IPS-18a (cell line): ENCODE results near the gene WDR33.

ENCODE experiments used
- H3K27ac ChIP-seq: one replicate; pipeline ENCODE4 v1.5.1; 2013; ENCODE audit warnings: low read length
- H3K27me3 ChIP-seq: one replicate; pipeline ENCODE4 v1.6.1; 2013; ENCODE audit warnings: mild to moderate bottlenecking, low read length; ENCODE audit not compliant: control insufficient read depth, insufficient read depth
- H3K36me3 ChIP-seq: one replicate; pipeline ENCODE4 v1.6.1; 2013; ENCODE audit warnings: low read depth, low read length; ENCODE audit not compliant: control insufficient read depth
- H3K4me1 ChIP-seq: one replicate; pipeline ENCODE4 v1.6.1; 2013; ENCODE audit warnings: low read depth, low read length; ENCODE audit not compliant: control insufficient read depth
- H3K4me3 ChIP-seq: one replicate; pipeline ENCODE4 v1.5.1; 2013; ENCODE audit warnings: low read length
- H3K9ac ChIP-seq: one replicate; pipeline ENCODE4 v1.6.1; 2013; ENCODE audit warnings: mild to moderate bottlenecking, low read length, moderate library complexity
- H3K9me3 ChIP-seq: one replicate; pipeline ENCODE4 v1.6.1; 2013; ENCODE audit warnings: low read depth, low read length; ENCODE audit not compliant: control insufficient read depth

The WDR33 gene

GRCh38 chr2:127700527-127701192 is 110.3 kb downstream of the WDR33 start:
- Histone ChIP-seq H3K36me3 (peaks cover 13% of the 10 kb centered on the region), H3K27me3 (no peaks in the 10 kb centered on the region), H3K4me1 (peaks cover 21% of the 10 kb centered on the region), H3K9me3 (no peaks in the 10 kb centered on the region), H3K4me3 (peak overlapping the region; percentile 90), H3K27ac (peak overlapping the region; percentile 78), H3K9ac (peak overlapping the region; percentile 78)

DNA sequence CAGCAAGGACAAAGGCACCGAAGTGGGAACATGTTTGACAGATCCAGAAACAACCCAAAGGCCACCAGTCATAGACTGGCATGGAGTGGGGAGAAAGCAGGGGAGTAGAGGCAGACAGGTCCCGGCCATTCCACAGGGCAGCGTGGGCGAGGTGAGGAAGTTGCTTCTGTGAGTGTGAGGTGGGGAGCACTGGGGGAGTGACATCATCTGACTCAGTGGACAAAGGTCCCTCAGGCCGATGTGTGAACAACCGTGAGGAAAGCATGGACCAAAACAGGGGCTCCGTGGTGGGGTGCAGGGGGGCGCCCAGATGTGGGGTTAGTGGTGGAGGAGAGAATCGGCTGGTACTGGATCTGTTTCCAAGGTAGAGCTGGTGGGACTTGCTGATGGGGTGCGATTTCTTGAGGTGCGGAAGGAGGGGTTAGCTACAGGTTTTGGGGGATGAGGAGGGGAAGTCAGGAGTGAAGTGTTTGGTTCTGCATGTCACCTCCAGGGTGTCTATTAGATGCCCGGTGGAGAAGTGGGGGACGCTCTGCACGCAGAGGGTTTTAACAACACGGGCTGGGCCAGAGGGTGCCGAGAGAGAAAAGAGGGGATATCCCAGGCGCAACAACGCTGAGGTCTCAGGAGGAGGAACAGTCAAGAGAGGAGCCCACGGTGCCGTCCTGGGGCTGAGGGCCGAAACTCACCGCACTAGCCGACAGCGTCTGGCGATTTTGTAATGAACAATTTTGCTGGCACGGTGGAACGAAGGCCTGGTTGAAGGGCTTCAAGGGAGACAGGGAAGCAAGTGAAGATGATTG is 112.2 kb downstream of the WDR33 start:
- Histone ChIP-seq H3K36me3 (peaks cover 6% of the 10 kb centered on the region), H3K4me1 (peaks cover 21% of the 10 kb centered on the region), H3K27me3 (peaks cover 8% of the 10 kb centered on the region), H3K9ac (no peak overlapping the region), H3K9me3 (no peaks in the 10 kb centered on the region), H3K27ac (no peak overlapping the region), H3K4me3 (no peak overlapping the region)

- Histone ChIP-seq H3K4me1 (peaks cover 14% of the 10 kb centered on the region), H3K27me3 (peaks cover 8% of the 10 kb centered on the region), H3K4me3 (no peak overlapping the region), H3K9ac (no peak overlapping the region), H3K27ac (no peak overlapping the region), H3K9me3 (no peaks in the 10 kb centered on the region), H3K36me3 (no peaks in the 10 kb centered on the region)
These were observed 113.3 kb downstream of the WDR33 start for GRCh38 chr2:127697482-127698180.

DNA sequence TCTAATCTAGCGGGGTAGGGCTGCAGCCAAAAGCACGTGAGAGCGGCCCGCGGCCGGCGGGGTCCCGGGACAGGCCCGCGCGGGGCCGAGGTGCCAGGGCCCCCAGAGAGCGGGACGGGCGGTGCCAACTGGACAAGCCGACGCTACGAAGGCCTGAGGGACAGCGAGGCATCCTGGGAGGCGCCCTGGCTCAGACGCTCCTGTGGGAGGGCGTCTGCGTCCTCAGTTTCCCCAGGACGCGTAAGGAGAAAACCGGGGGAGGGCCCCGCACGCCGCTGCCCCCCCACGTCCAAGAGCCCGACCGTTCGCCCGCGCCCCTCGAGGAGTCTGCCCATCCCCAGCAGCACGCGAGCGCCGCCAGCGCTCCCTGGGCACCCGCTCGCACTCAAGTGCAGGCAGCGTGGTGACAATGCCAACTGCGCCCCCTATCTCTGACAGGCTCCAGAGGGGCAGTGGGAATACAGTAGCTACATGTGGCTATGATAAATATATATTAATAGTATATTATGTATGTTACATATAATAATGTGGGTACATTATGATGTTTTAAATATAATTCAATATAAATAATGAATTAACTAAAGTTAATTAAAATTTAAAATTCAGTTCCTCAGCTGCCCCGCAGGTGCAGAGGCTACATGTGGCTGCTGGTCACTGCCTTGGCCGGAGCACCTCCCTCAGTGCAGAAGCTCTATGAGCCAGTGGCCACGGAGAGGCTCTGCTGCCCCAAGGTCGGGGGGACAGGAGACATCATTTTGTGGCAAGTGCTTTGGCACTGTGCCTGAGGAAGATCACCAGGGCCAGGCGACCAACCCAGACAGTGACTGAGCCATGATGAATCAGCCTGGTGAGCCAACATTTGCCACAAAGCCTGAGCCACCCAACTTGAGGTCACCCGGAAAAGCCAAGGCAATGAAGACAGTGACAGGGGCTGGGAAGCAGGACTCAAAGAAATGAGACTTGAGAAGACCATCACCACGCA is 115.2 kb downstream of the WDR33 start:
- no peak overlapping the region for H3K27ac ChIP-seq
- H3K27me3 ChIP-seq, result peaks cover 8% of the 10 kb centered on the region
- no peak overlapping the region for H3K9ac ChIP-seq
- H3K4me1 ChIP-seq, result peaks cover 7% of the 10 kb centered on the region
- no peaks in the 10 kb centered on the region for H3K36me3 ChIP-seq
- H3K9me3 ChIP-seq, result peaks cover 5% of the 10 kb centered on the region
- H3K4me3 ChIP-seq, result no peak overlapping the region

GRCh38 chr2:127694986-127695385 is 116.0 kb downstream of the WDR33 start:
- Histone ChIP-seq H3K27me3 (peaks cover 8% of the 10 kb centered on the region), H3K27ac (no peak overlapping the region), H3K36me3 (no peaks in the 10 kb centered on the region), H3K9me3 (peaks cover 13% of the 10 kb centered on the region), H3K4me3 (no peak overlapping the region), H3K9ac (no peak overlapping the region), H3K4me1 (no peaks in the 10 kb centered on the region)

DNA sequence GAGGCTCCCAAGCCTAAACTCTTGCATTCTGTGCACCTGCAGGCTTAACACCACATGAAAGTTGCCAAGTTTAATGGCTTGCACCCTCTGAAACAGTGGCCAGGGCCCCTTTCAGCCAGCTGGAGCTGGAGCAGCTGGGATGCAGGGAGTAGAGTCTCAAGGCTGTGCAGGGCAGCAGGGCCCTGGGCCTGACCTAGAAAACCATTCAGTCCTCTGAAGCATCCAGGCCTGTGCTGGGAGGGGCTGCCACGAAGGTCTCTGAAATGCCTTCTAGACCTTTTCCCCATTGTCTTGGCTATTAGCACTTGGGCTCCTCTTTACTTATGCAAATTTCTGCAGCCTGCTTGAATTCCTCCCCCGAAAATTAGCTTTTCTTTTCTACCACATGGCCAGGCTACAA is 120.3 kb downstream of the WDR33 start:
- H3K4me3 ChIP-seq, result no peak overlapping the region
- H3K36me3 ChIP-seq, result no peaks in the 10 kb centered on the region
- H3K27ac ChIP-seq, result no peak overlapping the region
- H3K9ac ChIP-seq, result no peak overlapping the region
- peaks cover 18% of the 10 kb centered on the region for H3K9me3 ChIP-seq
- no peaks in the 10 kb centered on the region for H3K4me1 ChIP-seq
- peaks cover 8% of the 10 kb centered on the region for H3K27me3 ChIP-seq

DNA sequence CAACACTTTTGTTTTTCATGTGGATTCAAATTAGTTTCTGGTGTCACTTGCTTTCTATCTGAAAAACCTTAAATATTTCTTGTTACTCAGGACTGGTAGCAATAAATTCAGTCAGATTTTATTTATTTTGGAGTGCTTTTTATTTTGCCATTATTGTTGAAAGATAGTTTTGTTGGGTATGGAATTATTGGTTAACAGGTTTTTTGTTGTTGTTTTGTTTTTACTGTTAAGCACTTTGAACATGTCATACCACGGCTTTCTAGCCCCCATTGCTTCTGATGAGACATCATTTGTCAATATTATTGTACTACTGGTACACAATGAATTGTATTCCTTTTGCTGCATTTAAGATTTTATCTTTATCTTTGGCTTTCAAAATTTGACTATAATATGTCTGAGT is 122.6 kb downstream of the WDR33 start:
- no peak overlapping the region for H3K9ac ChIP-seq
- H3K4me3 ChIP-seq, result no peak overlapping the region
- H3K4me1 ChIP-seq, result no peaks in the 10 kb centered on the region
- no peaks in the 10 kb centered on the region for H3K27me3 ChIP-seq
- no peak overlapping the region for H3K27ac ChIP-seq
- no peaks in the 10 kb centered on the region for H3K36me3 ChIP-seq
- peaks cover 18% of the 10 kb centered on the region for H3K9me3 ChIP-seq

DNA sequence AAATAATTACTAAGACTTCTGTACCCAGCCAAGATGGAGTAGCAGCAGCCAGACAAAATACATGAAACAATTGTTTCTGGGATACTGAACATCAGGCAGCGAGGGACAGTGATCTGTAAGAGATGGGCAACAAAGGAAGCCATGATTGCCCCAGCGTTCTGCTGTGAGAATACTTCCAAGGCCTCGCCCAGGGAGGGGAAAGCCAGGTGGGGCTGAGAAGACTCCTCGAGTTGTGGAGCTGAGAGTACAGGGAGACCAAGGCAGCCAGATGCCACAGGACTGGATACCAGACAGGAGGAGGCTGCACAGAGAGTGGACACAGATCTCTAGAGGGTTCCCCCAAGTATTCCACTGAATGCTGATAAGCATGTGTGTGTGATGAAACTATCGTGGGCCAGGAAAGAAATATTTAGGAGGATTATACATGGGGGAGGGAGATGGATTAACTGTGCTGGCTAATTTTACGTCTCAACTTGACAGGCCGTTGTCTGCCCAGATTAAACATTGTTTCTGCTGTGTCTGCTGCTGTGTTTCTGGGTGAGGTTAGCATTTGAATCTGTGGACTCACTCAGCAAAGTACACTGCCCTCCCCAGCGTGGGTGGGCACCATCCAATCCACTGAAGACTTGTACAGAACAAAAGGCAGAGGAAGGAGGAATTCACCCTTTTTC is 125.4 kb downstream of the WDR33 start:
- no peaks in the 10 kb centered on the region for H3K4me1 ChIP-seq
- no peak overlapping the region for H3K27ac ChIP-seq
- H3K9ac ChIP-seq, result no peak overlapping the region
- no peaks in the 10 kb centered on the region for H3K36me3 ChIP-seq
- H3K9me3 ChIP-seq, result peaks cover 11% of the 10 kb centered on the region
- no peaks in the 10 kb centered on the region for H3K27me3 ChIP-seq
- H3K4me3 ChIP-seq, result no peak overlapping the region

DNA sequence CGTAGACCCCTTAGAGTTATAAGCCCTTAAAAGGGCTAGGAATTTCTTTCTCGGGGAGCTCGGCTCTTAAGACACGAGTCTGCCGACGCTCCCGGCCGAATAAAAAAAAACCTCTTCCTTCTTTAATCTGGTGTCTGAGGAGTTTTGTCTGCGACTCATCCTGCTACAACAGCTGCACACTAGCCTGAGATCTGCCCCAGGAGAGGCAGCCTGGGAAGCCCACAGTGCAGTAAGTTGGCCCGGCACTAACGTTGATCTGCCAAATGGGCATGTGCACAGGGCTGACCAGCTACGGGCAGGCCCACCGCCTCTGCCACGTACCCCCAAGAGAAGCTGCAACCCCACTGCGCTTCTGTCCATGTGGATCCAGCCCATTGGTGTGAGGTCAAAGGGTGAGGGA is 127.2 kb downstream of the WDR33 start:
- H3K9ac ChIP-seq, result no peak overlapping the region
- H3K27ac ChIP-seq, result no peak overlapping the region
- no peaks in the 10 kb centered on the region for H3K4me1 ChIP-seq
- no peaks in the 10 kb centered on the region for H3K9me3 ChIP-seq
- H3K36me3 ChIP-seq, result no peaks in the 10 kb centered on the region
- H3K4me3 ChIP-seq, result no peak overlapping the region
- H3K27me3 ChIP-seq, result no peaks in the 10 kb centered on the region

DNA sequence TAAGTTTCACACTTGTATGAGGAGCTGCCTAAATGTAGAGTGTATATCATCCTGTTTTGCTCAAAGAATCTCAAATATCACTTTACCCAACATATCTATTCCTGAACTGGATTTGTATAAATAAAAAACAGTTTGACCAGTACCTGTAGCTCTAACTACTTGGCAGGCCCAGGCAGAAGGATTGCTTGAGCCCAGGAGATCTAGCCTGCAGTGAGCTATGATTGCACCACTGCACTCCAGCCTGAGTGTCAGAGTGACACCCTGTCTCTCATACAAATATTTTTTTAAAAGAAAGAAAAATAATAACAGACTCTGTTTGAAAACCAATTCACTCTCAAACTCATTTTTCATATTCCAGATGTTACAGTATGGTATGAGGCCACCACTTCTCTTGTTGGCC is 127.9 kb downstream of the WDR33 start:
- Histone ChIP-seq H3K9ac (no peak overlapping the region), H3K4me1 (no peaks in the 10 kb centered on the region), H3K27me3 (no peaks in the 10 kb centered on the region), H3K36me3 (no peaks in the 10 kb centered on the region), H3K4me3 (no peak overlapping the region), H3K9me3 (no peaks in the 10 kb centered on the region), H3K27ac (no peak overlapping the region)
